T-cell (primary cell): ENCODE data around the gene RIBC2. TPM values are rescaled to one million over a fixed set of nuclear protein-coding genes. Genes with fewer than 3 reads are reported as not detected.

ENCODE experiments used
- ATAC-seq, 4 experiments: fragments of 200-7000 bp in 3 of 4; fragments of 150-1000 bp in 1 of 4; cut with Tn5 transposase; replicated peaks in 1 of 4; 1 replicate in 3 of 4; 2 replicates in 1 of 4; pipeline ENCODE4 v1.10.0; 2021; ENCODE audit warnings: moderate library complexity in 3 of 4, mild to moderate bottlenecking in 2 of 4, moderate number of reproducible peaks in 1 of 4
- CTCF ChIA-PET, 2 donors: fragments of 300-600 bp; sonication (Branson Sonifier 250); formaldehyde crosslinking; loops; one replicate each; lab custom pipeline; 2022; ENCODE audit warnings: antibody characterized with exemption in 2 of 2; lab: Charles Lee
- POLR2A ChIA-PET, 2 donors: fragments of 300-600 bp; sonication (Branson Sonifier 250); formaldehyde crosslinking; loops; one replicate each; lab custom pipeline; 2022; ENCODE audit warnings: antibody characterized with exemption in 2 of 2; lab: Charles Lee
- DNase-seq, 35 experiments: peaks; one replicate each; pipeline versions ENCODE4 v3.0.0 to v3.0.0-alpha.2; 2013 to 2023
- H3K27ac ChIP-seq: one replicate; pipeline ENCODE4 v1.5.1; 2013; ENCODE audit warnings: low read length
- H3K27me3 ChIP-seq, 2 experiments: replicated peaks in 1 of 2; 1 replicate in 1 of 2; 2 replicates in 1 of 2; pipeline versions ENCODE4 v1.6.1 to v1.7.0; 2013; ENCODE audit warnings: low read length in 1 of 2, mixed read lengths in 1 of 2; ENCODE audit not compliant: control insufficient read depth in 2 of 2, insufficient read depth in 2 of 2; ENCODE audit errors: extremely low read depth in 1 of 2
- H3K36me3 ChIP-seq, 2 donors: 1 replicate in 1 of 2; 2 replicates in 1 of 2; pipeline versions ENCODE4 v1.6.1 to v1.7.0; 2013; ENCODE audit warnings: low read length in 1 of 2; ENCODE audit not compliant: control insufficient read depth in 2 of 2, insufficient read depth in 1 of 2; ENCODE audit errors: extremely low read depth in 1 of 2
- H3K4me1 ChIP-seq, 2 experiments: 1 replicate in 1 of 2; 2 replicates in 1 of 2; pipeline versions ENCODE4 v1.6.1 to v1.7.0; 2013; ENCODE audit warnings: low read length in 2 of 2, mixed read lengths in 1 of 2; ENCODE audit not compliant: insufficient read depth in 2 of 2, control insufficient read depth in 1 of 2; ENCODE audit errors: extremely low read depth in 1 of 2
- H3K4me3 ChIP-seq, 2 donors: 1 replicate in 1 of 2; 2 replicates in 1 of 2; pipeline versions ENCODE4 v1.5.1 to v1.7.0; 2013; ENCODE audit warnings: mild to moderate bottlenecking in 2 of 2, low read length in 1 of 2, moderate library complexity in 1 of 2; ENCODE audit not compliant: control insufficient read depth in 1 of 2; ENCODE audit errors: extremely low read depth in 1 of 2
- H3K9me3 ChIP-seq: 2 replicates; pipeline ENCODE4 v1.7.0; 2013
- H3K27ac Mint-ChIP-seq, 2 donors: one replicate each; pipeline ENCODE4 v1.8.0; 2020 to 2021; ENCODE audit warnings: mild to moderate bottlenecking in 2 of 2, mixed read lengths in 2 of 2
- H3K27me3 Mint-ChIP-seq, 2 donors: one replicate each; pipeline ENCODE4 v1.8.0; 2021 to 2022; ENCODE audit warnings: mixed read lengths in 2 of 2
- H3K36me3 Mint-ChIP-seq: one replicate; pipeline ENCODE4 v1.8.0; 2021; ENCODE audit warnings: mixed read lengths
- H3K4me1 Mint-ChIP-seq, 3 donors: one replicate each; pipeline ENCODE4 v1.8.0; 2020 to 2022; ENCODE audit warnings: mixed read lengths in 3 of 3, mild to moderate bottlenecking in 1 of 3
- H3K4me3 Mint-ChIP-seq, 3 donors: one replicate each; pipeline ENCODE4 v1.8.0; 2020 to 2022; ENCODE audit warnings: mild to moderate bottlenecking in 3 of 3, mixed read lengths in 3 of 3, moderate library complexity in 3 of 3
- H3K9me3 Mint-ChIP-seq, 3 donors: one replicate each; pipeline ENCODE4 v1.8.0; 2020 to 2022; ENCODE audit warnings: mixed read lengths in 3 of 3
- WGBS: methylation state at CpG from one replicate; pipeline ENCODE4 v1.1.5; 2013; ENCODE audit warnings: missing lambda C conversion rate; ENCODE audit not compliant: insufficient coverage; 5-methylcytosine and 5-hydroxymethylcytosine counted together
- total RNA-seq, 35 experiments: library from RNA in 6 of 35; stranded (reverse) in 6 of 35; fragments of 120-200 nt in 1 of 35; gene quantifications; one replicate each; pipeline versions ENCODE4 v1.2.1 to v1.2.4 and lab custom pipeline; 2013 to 2026

Gene RIBC2
- total RNA-seq, 5 donors from 2014 or later (not counting 1 experiment from before 2014, with no cell fraction given): 0.61 to 0.89 (median 0.78) TPM; not detected in 2

- Histone ChIP-seq H3K4me3 (no peak overlapping the region), H3K4me1 (no peaks in the 10 kb centered on the region), H3K27ac (no peak overlapping the region), H3K9me3 (no peaks in the 10 kb centered on the region), H3K27me3 (peaks cover 0 to 19% of the 10 kb centered on the region in 2 experiments), H3K36me3 (no peaks in the 10 kb centered on the region)
- WGBS: 95% methylated on average over 9 of the region's 16 CpGs
- CTCF ChIA-PET: interaction anchor here in 1 of 2 donors (0.5 kb wide), 1 partner anchor 365 kb away, joined by 3 read pairs; no protein-coding TSS in a partner anchor
- POLR2A ChIA-PET: interaction anchor here in 1 of 2 donors (0.6 kb wide), 1 partner anchor 168 kb away, joined by 3 read pairs; no protein-coding TSS in a partner anchor
- Mint-ChIP-seq H3K27me3 (peaks cover 0 to 11% of the 10 kb centered on the region in 2 donors), H3K27ac (no peak overlapping the region), H3K36me3 (no peaks in the 10 kb centered on the region), H3K4me3 (no peak overlapping the region), H3K9me3 (no peaks in the 10 kb centered on the region), H3K4me1 (no peaks in the 10 kb centered on the region)
- ATAC-seq (no peak), DNase-seq (no peak)
These were observed 36.8 kb downstream of the RIBC2 start for GRCh38 chr22:45450101-45450785.

- Histone ChIP-seq H3K27ac (no peak overlapping the region), H3K4me1 (no peaks in the 10 kb centered on the region), H3K4me3 (no peak overlapping the region), H3K36me3 (no peaks in the 10 kb centered on the region), H3K9me3 (no peaks in the 10 kb centered on the region), H3K27me3 (peaks cover 0 to 26% of the 10 kb centered on the region in 2 experiments)
- H3K27me3 Mint-ChIP-seq: peaks cover 0 to 11% of the 10 kb centered on the region in 2 donors
- no peaks in the 10 kb centered on the region for H3K4me1 Mint-ChIP-seq
- no peak overlapping the region for H3K27ac Mint-ChIP-seq
- H3K4me3 Mint-ChIP-seq: no peak overlapping the region
- H3K36me3 Mint-ChIP-seq: no peaks in the 10 kb centered on the region
- 81% methylated on average over 10 of the region's 12 CpGs for WGBS
- DNase-seq (no peak), ATAC-seq (no peak)
- CTCF ChIA-PET: interaction anchor here in 1 of 2 donors (0.5 kb wide), 1 partner anchor 364 kb away, joined by 3 read pairs; no protein-coding TSS in a partner anchor
- POLR2A ChIA-PET: no interaction called here
- H3K9me3 Mint-ChIP-seq: no peaks in the 10 kb centered on the region
These were observed 37.6 kb downstream of the RIBC2 start for GRCh38 chr22:45450921-45451651.

GRCh38 chr22:45451972-45452371, 38.5 kb downstream of the RIBC2 start:
- H3K27ac ChIP-seq: no peak overlapping the region
- DNase-seq: no peak
- H3K4me3 ChIP-seq: no peak overlapping the region
- Mint-ChIP-seq H3K27ac (no peak overlapping the region), H3K4me1 (no peaks in the 10 kb centered on the region), H3K27me3 (peaks cover 2 to 11% of the 10 kb centered on the region in 2 donors), H3K4me3 (no peak overlapping the region), H3K36me3 (no peaks in the 10 kb centered on the region), H3K9me3 (no peaks in the 10 kb centered on the region)
- no peaks in the 10 kb centered on the region for H3K36me3 ChIP-seq
- ChIA-PET CTCF (no interaction called here), POLR2A (no interaction called here)
- H3K27me3 ChIP-seq: peaks cover 0 to 30% of the 10 kb centered on the region in 2 experiments
- H3K4me1 ChIP-seq: no peaks in the 10 kb centered on the region
- WGBS: 72% methylated on average over 5 of the region's 6 CpGs
- ATAC-seq: no peak
- no peaks in the 10 kb centered on the region for H3K9me3 ChIP-seq

- POLR2A ChIA-PET: no interaction called here
- Histone ChIP-seq H3K27ac (no peak overlapping the region), H3K9me3 (no peaks in the 10 kb centered on the region), H3K4me1 (no peaks in the 10 kb centered on the region), H3K36me3 (no peaks in the 10 kb centered on the region), H3K4me3 (no peak overlapping the region), H3K27me3 (peaks cover 0 to 37% of the 10 kb centered on the region in 2 experiments)
- Mint-ChIP-seq H3K36me3 (no peaks in the 10 kb centered on the region), H3K4me1 (no peaks in the 10 kb centered on the region), H3K4me3 (no peak overlapping the region), H3K27me3 (peaks cover 8 to 13% of the 10 kb centered on the region in 2 donors), H3K9me3 (no peaks in the 10 kb centered on the region), H3K27ac (no peak overlapping the region)
- CTCF ChIA-PET: no interaction called here
- ATAC-seq (no peak), DNase-seq (no peak)
- WGBS: 68% methylated on average over 3 of the region's 8 CpGs
These were observed 39.3 kb downstream of the RIBC2 start for GRCh38 chr22:45452565-45453379.

GRCh38 chr22:45453764-45454163, 40.3 kb downstream of the RIBC2 start:
- WGBS: 100% methylated on average over 1 of the region's 6 CpGs
- Histone ChIP-seq H3K4me1 (no peaks in the 10 kb centered on the region), H3K27me3 (peaks cover 0 to 39% of the 10 kb centered on the region in 2 experiments), H3K36me3 (no peaks in the 10 kb centered on the region), H3K9me3 (no peaks in the 10 kb centered on the region), H3K27ac (no peak overlapping the region), H3K4me3 (no peak overlapping the region)
- ChIA-PET CTCF (no interaction called here), POLR2A (no interaction called here)
- Mint-ChIP-seq H3K9me3 (no peaks in the 10 kb centered on the region), H3K4me3 (no peak overlapping the region), H3K27ac (no peak overlapping the region), H3K4me1 (no peaks in the 10 kb centered on the region), H3K27me3 (peaks cover 8 to 13% of the 10 kb centered on the region in 2 donors), H3K36me3 (no peaks in the 10 kb centered on the region)
- DNase-seq (no peak), ATAC-seq (no peak)

GRCh38 chr22:45454275-45454674, 40.8 kb downstream of the RIBC2 start:
- Histone ChIP-seq H3K4me1 (no peaks in the 10 kb centered on the region), H3K27ac (no peak overlapping the region), H3K36me3 (no peaks in the 10 kb centered on the region), H3K9me3 (no peaks in the 10 kb centered on the region), H3K27me3 (peaks cover 0 to 39% of the 10 kb centered on the region in 2 experiments), H3K4me3 (no peak overlapping the region)
- ATAC-seq (no peak), DNase-seq (no peak)
- H3K27me3 Mint-ChIP-seq: peaks cover 8 to 13% of the 10 kb centered on the region in 2 donors
- ChIA-PET CTCF (no interaction called here), POLR2A (no interaction called here)
- no peaks in the 10 kb centered on the region for H3K36me3 Mint-ChIP-seq
- no peaks in the 10 kb centered on the region for H3K4me1 Mint-ChIP-seq
- no peak overlapping the region for H3K4me3 Mint-ChIP-seq
- no peaks in the 10 kb centered on the region for H3K9me3 Mint-ChIP-seq
- WGBS: 69% methylated on average over 2 of the region's 4 CpGs
- H3K27ac Mint-ChIP-seq: no peak overlapping the region
